ENCODE data around the gene SLC22A14. TPM values are rescaled to one million over a fixed set of nuclear protein-coding genes. Genes with fewer than 3 reads are reported as not detected.
A peak's percentile ranks its signal among the peaks of the same experiment; 100 is the strongest.

The SLC22A14 gene
- total and polyA plus RNA-seq, 2 donors (not counting 3 experiments of a cell fraction or from before 2014, with no cell fraction given), result not detected

DNA sequence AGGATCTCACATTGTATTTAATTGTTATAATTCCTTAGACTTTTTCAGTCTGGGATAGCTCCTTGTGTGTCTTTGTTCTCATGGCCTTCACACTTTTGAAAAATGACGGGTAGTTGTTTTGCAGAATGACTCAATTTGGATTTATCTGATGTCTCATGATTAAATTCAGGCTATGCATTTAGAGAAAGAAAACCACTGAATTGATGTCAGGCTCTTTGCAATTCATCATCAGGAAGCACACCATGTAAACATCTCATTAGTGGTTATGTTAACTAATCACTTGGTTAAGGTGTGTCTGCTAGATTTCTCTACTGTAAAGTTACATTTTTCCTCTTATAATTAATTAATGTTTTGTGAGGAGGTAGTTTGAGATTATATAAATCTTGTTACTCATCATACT is 24.5 kb upstream of the SLC22A14 start:
- Histone ChIP-seq H4K20me1 (replicated peaks; ENCODE audit: control insufficient read depth, extremely low read depth, insufficient read depth, low read length) (no peaks in the 10 kb centered on the region), H3K79me2 (ENCODE audit: control insufficient read depth, insufficient read depth, low read length) (no peaks in the 10 kb centered on the region), H3K4me2 (ENCODE audit: insufficient read depth, low read length) (no peak overlapping the region), H3K9me3 (replicated peaks; ENCODE audit: control insufficient read depth, insufficient read depth, low read length) (no peaks in the 10 kb centered on the region), H3K4me3 (replicated peaks in 1 of 3; ENCODE audit: insufficient read depth in 1 of 3, low read depth in 1 of 3, low read length in 3 of 3) (no peak overlapping the region), H3K9ac (replicated peaks; ENCODE audit: extremely low read depth, insufficient read depth, low read length) (no peak overlapping the region), H3K27ac (ENCODE audit: insufficient read depth, low read depth, low read length) (no peak overlapping the region), H3K9me1 (replicated peaks; ENCODE audit: control insufficient read depth, extremely low read depth, insufficient read depth, low read length) (no peaks in the 10 kb centered on the region), H3K27me3 (ENCODE audit: control insufficient read depth in 2 of 2, insufficient read depth in 2 of 2, low read length in 2 of 2) (no peaks in the 10 kb centered on the region), H2AFZ (ENCODE audit: low read depth, low read length) (no peak overlapping the region), H3K4me1 (ENCODE audit: control insufficient read depth, extremely low read depth, insufficient read depth, low read length) (no peaks in the 10 kb centered on the region), H3K36me3 (ENCODE audit: control insufficient read depth in 2 of 2, extremely low read depth in 1 of 2, insufficient read depth in 2 of 2, low read length in 2 of 2) (peaks cover 7% of the 10 kb centered on the region in 2 experiments)
- no peak for TF ChIP-seq EZH2 (IDR thresholded peaks at IDR 0.05; ENCODE audit: borderline replicate concordance, low read depth, low read length, severe bottlenecking)
- TF ChIP-seq, protein P1, sequence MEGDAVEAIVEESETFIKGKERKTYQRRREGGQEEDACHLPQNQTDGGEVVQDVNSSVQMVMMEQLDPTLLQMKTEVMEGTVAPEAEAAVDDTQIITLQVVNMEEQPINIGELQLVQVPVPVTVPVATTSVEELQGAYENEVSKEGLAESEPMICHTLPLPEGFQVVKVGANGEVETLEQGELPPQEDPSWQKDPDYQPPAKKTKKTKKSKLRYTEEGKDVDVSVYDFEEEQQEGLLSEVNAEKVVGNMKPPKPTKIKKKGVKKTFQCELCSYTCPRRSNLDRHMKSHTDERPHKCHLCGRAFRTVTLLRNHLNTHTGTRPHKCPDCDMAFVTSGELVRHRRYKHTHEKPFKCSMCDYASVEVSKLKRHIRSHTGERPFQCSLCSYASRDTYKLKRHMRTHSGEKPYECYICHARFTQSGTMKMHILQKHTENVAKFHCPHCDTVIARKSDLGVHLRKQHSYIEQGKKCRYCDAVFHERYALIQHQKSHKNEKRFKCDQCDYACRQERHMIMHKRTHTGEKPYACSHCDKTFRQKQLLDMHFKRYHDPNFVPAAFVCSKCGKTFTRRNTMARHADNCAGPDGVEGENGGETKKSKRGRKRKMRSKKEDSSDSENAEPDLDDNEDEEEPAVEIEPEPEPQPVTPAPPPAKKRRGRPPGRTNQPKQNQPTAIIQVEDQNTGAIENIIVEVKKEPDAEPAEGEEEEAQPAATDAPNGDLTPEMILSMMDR (IDR thresholded peaks at IDR 0.05; ENCODE audit: extremely low read depth in 1 of 2, insufficient read depth in 1 of 2, low read depth in 1 of 2, low read length in 2 of 2), result no peak
- no peak for TF ChIP-seq JUN (IDR thresholded peaks at IDR 0.05; ENCODE audit: borderline replicate concordance, insufficient read depth, insufficient read length, low read depth)
- no peak for TF ChIP-seq GATA2 (IDR thresholded peaks at IDR 0.05; ENCODE audit: insufficient read depth, insufficient read length, low read depth, low read length)
- no peak for TF ChIP-seq POLR2AphosphoS5 (IDR thresholded peaks at IDR 0.05; ENCODE audit: insufficient read depth, low read depth, low read length)
- TF ChIP-seq FOS (IDR thresholded peaks at IDR 0.05; ENCODE audit: borderline replicate concordance, insufficient read depth, low read length), result no peak
- no peak for TF ChIP-seq POLR2A (IDR thresholded peaks at IDR 0.05; ENCODE audit: low read depth, low read length)
- TF ChIP-seq MYC (IDR thresholded peaks at IDR 0.05; ENCODE audit: low read depth, low read length), result no peak
- TF ChIP-seq, protein P2, sequence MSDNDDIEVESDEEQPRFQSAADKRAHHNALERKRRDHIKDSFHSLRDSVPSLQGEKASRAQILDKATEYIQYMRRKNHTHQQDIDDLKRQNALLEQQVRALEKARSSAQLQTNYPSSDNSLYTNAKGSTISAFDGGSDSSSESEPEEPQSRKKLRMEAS (IDR thresholded peaks at IDR 0.05; ENCODE audit: insufficient read depth, insufficient read length), result no peak
- dilution Hi-C loops (cut with MboI; ENCODE audit: extremely low pct_ligation_motif_present, low sequenced_read_pairs), result no loop called here
- POLR2A ChIA-PET, result no interaction called here
- CTCF ChIA-PET, result no interaction called here
- BruUV-seq (replicated peaks), result no TSS peak
- intact Hi-C loops (cut with micrococcal nuclease), result no loop called here
- DNase-seq (ENCODE audit: low read depth, low spot score) (no peak), FAIRE-seq (peak; percentile 8)

Measured in endothelial cell of umbilical vein (primary cell).